G401.6 (cell line): ENCODE measurements around the gene SUMF1.

Source experiments
- FAIRE-seq: peaks from 2 replicates; lab custom pipeline; 2012; peaks lifted over from hg19 to GRCh38; lab: Jason Lieb, UNC

Gene SUMF1

DNA sequence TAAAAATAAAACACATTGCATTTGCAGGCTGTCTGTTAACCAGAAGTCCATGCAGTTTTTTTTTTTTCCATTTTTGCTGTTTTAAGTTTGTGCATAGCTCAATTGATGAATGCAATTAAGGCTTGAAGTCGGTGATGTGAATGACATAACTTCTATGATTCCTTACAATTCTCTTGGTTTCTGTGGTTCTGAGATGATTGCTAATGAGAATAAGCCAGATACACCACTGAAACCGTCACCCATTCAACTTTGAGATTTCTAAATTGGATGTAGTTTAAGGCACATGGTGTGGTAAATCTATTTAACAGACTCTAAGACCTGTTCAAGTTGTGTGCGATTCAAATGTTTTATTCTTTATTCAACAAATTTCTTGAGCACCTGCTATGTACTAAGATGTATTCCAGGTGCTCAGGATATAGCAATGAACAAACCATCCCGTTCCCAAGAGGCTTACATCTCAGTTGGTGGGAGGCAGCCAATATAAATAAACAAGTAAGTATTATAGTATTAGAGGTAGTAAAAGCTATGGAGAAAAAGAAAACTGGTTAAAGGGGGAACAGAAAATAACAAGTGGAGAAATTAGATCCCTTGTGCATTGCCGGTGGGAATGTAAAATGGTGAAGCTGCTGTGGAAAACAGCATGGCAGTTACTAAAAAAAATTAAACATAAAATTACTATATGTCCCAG lies 30.1 kb upstream of the SUMF1 start:
- no peak for FAIRE-seq

DNA sequence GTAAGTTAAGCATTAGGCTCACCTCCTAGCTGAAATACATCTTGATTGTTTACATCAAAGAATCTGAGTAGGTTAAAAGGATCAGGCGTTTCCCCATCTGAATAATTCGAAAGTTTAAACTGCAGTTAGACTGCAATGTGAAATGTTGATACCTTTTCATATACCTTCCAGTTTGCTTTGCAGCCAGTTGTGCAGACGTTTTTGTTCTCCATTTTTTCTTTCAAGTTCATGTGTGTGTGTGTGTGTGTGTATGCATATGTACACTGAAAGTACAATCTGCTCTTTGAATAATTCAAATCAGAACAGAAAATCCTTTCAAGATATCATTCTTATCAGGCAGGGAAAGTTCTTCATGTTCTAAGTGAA lies 29.0 kb upstream of the SUMF1 start:
- FAIRE-seq, result no peak

DNA sequence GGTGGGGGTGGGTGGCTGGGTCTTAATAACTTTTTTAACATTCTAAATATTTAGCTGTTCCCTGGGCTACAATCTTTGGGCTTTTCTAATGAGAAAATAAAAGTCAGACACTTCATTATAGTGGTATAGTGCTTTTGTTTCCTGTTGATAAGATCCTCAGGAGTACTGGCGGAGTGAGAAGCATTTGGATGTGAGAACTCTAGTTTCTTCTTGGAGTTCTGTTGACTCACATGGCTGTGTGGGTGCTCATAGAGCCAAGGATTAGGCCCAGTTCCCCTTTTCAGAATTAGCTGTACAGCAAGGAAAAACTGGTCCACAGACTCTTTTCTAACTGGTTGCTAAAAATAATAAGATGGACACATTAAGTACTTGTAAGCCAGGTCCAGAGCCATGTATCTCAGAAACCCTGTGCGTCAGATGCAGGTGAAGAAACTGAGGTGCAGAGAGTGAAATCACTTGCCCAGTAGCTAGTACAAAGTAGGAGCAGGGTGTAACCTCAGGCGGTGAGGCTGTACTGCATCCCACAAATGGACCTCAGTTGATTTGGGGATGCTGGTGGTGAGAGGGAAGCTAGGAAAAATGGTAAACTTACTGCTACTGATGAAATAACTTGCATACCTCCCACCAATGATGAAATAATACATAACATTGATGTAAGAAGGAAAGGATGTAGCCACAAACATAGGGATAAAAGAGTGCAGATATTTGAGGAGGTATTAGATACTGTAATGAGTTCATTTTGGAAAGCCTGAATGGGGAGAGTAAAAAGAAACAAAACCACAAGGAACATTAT lies 28.4 kb upstream of the SUMF1 start:
- FAIRE-seq, result no peak

DNA sequence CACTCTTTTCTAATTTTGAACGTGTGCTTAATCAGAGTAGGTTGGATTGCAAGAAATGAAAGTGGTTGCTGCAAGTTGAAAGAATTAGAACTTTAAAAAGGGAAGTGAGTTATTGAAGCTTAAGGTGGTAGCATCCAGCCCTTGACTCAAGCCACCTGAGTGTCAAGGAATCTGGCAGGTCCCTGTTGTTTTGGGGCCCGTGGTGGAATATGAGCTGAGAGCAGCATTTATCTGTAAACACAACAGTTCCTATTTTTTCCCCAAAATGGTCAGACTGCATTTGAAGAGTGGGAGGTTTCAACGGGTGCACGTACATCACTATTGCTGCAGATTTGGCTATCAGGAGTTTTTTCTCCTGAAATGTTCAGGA lies 27.8 kb upstream of the SUMF1 start:
- no peak for FAIRE-seq

DNA sequence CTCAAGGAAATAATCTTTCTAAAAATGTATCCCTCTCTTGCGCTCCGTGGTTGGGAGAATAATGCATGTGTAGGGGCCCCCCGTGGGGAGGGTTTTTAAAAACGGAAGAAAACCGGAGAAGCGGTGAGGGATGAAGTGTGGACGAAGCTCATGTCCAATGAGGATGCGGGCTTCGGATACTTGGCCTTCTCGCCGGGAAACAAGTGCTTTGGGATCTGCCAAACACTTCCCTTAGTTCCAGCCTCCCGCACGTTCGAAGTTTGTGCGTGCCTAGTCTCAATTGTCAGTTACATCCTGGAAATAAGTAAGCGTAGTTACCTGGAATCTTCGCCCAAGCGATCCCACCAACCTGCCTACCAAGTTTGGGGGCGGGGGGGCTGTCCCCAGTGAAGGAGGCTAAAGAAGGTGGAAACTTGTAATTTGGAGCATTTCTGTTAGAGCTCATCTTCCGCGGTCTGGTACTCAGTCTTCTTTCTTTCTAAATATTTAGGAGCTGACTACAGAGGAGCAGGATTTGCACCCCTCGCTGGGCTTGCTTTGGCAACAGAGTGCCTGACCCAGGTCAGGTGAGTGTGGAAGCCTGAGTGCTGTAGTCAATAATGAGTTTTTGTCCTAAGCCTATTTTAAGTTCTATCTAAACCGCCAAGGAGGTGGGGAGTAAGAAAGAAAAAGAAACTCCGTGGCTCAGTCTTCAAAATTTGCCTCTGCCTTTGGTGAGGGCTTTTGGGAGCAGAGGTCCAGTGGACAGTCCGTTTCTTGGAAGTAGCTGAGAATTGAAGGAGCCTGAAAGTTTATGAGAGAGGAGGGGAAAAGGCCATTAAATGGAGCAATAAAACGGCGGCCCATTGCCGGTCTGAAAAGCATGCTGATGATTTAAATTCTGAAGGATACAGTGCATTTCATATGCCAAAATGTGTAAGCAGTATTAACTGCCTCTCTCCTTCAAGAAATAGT lies 27.1 kb upstream of the SUMF1 start:
- no peak for FAIRE-seq

DNA sequence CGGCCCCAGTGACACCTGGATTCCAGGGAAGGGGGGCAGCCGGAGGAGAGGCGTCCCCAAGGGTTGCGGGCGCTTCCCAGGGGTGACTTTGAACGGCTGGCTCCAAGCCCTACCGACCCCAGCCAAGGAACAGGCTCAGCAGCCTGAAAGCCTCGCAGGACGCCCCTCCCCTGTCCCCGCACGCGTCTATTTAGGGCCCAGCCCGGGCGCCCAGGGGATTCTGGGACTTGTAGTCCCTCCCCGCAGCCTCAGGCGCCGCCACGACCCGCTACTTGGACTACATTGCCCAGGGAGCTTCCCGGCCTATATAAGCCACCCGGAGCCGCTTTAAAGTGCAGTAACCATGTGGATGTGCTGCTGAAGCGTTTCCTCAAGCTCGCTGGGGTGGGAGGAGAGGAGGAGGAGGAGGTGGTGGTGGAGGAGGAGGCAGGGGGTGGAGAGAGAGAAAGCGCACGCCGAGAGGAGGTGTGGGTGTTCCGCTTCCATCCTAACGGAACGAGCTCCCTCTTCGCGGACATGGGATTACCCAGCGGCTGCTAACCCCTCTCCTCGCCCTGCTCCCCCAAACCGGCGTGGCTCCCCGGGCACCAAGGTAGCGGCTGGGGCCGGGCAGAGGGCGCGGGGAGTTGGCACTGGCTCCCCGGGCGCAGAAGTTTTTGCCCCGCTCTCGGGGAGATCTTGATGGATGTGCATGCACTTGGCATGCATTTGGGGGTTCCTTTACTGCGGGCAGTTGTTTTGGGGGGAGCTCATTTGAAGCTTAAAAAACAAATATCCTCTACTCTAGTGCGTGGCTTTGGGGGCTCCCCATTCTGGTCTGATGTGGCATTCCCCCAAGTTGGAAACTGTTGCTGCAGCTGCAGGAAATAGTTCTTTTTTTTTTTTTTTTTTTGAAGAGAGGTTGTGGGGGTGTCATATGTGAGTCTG lies 26.2 kb upstream of the SUMF1 start, which contains the start of gene ITPR1:
Gene ITPR1 (plus strand): TSS at position 335 of the 927 bp plus-strand sequence. CDS start 23,144 bp downstream, outside the sequence.
- peak; percentile 95 for FAIRE-seq

DNA sequence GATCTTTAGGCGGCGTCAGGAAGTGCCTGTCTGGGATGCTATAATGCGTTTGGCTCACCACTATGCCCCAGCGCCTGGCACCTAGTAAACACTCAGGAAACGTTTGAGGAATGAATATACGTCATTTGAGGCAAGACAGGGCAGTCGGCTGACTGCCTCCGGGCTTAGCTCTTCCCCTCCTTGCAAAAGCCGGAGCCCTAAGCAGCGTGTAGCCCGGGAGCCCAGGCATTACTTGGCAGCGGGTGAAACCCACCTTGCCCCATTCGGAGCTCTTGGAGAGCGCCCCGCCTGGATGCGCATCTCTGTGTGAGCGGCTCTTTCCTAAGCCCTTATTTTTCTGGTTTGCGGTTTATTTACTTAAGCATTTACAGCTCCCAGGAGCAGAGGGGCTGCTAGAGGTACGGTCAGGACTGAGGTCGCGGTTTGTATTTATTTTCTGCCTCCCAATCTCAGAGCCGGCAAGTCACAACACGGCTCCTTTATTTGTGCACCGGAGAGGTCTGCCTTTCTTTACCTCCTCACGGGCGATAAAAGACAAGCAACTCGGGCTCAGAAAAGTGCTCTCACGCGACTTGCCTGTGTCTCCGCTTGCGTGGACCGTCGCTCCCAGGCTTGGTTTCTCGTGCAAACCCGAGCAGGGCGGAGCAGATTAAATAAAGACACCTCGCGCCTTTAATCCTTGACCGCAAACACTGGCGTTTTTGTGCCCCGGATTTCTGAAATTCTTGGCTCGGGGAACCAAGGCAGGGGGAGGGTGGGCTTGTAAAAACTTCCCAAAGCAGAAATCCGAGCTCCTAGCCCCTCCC lies 25.3 kb upstream of the SUMF1 start:
- no peak for FAIRE-seq

DNA sequence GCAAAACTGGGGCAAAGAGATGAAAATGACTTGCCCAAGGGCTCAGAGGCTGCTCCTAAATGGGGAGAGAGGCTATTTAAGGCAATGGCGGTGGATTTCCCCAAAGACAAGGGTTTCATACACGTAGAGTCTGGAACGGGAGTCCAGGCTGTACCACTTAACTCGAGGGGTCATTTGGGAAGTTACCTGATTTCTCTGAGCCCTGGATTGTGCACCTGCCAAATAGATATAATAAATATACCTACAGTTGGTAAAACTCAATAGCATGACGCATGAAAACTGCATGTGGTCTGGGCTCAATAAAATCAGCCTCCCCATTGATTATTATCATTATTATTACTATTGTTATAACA lies 24.8 kb upstream of the SUMF1 start:
- FAIRE-seq, result no peak

DNA sequence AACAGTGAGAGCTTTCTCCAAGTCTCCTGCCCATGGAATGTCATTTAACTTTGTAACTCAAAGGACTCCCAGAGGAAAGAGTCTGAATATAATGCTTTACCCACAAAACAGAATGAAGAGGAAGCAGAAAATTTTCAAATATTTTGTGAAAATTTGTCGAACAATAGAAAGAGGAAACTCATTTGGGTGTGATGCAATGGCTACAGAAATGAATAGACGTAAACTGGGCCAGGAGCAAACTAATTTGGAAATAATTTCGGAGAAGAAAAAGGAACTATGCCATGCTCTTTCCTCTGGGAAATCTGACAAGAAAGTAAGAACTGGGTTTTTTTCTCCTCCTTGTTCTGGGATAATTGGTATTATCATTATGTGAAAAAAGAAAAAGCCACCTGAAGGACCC lies 11.2 kb upstream of the SUMF1 start:
- FAIRE-seq, result no peak

DNA sequence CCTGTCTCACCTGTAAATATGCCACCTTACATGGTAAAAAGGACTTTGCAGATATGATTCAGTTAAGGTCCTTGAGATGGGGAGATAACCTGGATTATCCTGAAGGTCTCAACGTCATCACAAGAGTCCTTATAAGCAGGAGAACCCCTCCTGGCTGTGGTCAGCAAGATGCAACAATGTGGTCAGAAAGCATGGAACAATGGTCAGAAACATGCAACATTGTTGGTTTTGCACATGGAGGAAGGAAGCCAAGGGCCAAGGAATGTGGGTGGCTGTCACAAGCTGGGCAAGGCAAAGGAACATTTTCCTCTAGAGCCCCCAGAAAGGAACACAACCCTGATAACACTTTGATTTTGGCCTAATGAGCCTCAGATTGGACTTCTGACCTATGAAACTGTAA lies 9.4 kb upstream of the SUMF1 start:
- no peak for FAIRE-seq

DNA sequence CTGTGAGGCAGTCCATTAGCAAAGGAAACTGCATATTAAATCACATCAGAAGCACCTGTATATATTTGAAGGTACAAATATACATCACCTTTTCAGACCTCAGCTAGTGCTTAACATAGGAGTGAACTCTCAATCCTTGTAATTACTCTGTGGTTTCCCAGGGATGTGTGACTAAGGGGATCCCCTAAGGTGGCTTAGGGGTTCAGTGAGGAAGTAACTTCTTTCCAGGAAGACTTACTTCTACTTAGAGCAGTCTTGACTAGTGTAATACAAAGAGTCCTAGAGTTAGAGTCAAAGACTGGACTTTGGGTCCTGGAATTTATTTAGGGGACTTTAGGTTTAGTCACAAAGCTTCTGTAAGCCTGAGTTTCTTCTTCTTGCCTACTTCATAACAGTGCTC lies 8.7 kb upstream of the SUMF1 start:
- FAIRE-seq, result no peak

DNA sequence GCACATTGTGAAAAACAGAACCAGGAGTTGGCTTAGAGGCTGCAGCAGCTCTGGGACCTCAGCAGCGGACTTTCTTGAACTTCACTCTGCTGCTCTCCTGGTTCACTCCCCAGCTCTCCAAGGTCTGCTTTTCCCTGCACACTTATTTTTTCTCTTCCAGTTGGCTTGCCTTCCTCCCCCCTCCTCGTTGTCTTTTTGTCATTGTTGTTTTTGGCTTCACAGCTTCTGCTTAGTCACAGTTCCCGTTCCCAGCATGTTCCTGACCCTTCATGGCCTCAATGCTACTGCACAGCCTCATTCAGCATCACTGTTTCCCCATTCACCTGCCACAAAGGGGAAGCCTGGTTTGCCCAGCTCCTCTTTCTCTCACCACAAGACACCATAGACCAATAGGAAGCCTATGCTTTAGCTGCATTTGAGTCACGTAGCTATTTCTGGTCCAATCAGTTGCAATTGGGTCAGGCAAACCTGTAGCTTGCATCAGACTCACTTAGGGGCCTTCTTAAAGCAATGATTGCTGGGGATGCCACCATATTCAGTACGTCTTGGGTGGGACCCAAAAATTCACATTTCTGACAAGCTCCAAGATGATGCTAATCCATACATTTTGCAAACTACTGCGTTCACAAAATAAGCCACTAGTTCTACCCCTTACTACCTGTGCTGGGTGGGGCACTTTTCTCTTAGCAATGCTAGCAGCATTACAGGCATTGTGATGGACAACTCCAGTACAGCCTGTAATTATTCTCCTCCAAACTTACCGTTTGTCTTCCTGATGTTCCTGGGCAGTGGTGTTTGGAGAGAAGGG lies 7.8 kb upstream of the SUMF1 start:
- no peak for FAIRE-seq

DNA sequence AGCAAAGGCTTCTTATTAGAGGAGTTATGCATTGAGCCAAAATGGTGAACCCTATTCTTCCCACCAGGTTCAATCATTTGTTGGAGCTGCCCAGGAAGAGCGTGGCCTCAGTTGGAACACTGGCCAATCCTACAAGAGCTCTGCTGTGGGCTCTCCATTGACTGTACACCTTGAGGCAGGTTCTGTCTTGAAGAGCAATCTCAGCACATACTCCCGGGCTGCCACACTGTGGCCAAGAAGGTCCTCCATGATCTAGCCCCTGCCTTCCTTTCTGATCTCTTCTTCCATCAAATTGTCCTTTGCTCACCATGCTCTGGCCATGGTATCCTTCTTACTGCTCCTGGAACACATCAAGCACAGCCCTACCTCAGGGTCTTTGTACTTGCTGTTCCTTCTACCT lies 5.7 kb upstream of the SUMF1 start:
- FAIRE-seq, result no peak

DNA sequence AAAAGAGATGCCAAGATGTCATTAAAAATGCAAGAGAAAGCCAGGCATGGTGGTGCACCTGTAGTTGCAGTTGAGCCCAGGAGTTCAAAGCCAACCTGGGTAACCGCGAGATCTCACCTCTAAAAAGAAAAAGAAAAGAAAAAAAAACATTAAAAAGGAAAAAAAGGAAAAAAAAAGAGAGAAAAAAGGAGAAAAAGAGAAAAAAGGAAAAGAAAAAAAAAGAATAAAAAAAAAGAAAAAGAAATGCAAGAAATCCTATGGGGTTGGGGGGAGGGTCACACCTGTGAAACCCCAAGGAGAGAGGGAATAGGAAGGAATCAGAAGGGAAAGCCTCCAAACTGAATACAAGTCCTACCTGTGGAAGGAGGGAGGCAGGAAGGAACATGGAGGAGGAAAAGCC lies 5.2 kb upstream of the SUMF1 start:
- no peak for FAIRE-seq

DNA sequence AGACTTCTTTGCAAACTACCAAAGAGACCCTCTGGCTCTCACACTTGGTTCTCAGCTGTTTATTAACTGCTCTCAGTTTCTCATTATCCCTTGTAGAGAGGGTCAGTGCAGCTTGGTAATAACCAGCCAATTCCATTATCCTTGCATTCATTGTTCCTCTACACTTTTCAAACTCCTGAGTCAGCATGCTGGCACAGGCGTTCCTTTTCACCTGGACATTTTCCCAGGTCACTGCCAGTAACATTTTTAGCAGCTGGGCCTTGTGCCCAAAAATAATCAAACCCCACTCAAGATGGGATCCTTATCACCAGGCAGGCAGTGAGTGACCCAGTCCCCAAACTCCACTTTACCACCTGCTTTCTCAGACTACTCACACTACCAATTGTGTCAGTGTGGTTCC lies 4.8 kb upstream of the SUMF1 start:
- no peak for FAIRE-seq

DNA sequence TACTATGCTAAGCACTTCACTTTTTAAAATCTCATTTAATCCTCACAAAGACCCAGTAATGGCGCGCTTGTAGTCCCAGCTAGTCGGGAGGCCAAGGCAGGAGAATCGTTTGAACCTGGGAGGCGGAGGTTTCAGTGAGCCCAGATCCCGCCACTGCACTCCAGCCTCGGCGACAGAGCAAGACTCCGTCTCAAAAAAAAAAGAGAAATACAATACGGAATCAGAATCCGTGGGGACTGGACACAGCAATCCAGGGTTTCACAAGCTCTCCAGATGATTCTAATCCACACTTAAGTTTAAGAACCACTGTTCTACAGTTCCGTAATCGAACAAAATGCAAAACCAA lies 426 bp upstream of the SUMF1 start:
- no peak for FAIRE-seq

DNA sequence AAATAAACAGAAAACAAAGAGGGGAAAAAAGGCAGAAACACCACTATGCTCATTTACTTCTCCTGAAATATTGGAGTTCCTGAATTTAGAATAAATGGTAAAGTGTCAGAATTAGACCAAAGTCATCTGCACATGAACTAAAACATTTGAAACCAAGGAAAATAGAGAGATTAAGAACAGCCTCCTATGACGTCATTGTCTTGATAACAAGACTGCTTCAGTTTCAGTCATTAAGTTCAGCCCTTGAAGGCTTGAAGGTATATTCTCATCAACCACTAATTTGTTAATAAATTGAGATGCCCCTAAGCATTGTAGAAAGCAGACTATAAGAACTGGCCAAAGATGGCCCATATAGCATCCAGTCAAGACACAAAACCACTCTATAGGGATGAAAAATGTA lies 2.5 kb downstream of the SUMF1 start:
- no peak for FAIRE-seq

DNA sequence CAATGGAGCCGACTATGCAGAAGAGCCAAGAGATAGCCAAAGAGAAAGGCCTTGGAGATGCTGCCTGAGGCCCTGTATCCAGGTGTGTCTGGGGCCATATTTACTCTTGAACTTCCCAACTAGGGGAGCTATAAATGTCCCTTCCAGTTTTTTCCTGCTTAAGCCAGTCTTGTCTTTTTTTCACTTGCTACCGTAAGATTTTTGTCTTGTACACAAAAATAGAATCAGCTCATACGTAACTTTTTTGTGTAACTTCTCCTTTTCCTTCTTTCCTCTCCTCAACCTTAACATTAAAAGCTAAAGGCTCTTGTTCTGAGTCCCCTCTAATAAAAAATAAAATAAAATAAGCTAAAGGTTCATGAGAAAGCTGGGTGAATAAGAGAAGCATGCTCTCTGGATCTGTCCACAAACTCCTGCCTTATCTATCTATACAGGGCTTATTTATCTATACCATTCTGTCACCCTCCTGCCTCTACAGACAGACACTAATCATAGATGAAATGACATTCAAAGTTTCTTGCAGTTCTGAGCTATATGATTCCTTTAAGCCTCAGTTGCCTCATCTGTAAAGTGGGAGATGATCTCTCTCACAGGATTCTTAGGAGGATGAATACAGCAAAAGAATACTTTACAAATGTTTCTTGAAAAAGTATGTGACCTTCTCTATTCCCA lies 4.6 kb downstream of the SUMF1 start:
- no peak for FAIRE-seq

DNA sequence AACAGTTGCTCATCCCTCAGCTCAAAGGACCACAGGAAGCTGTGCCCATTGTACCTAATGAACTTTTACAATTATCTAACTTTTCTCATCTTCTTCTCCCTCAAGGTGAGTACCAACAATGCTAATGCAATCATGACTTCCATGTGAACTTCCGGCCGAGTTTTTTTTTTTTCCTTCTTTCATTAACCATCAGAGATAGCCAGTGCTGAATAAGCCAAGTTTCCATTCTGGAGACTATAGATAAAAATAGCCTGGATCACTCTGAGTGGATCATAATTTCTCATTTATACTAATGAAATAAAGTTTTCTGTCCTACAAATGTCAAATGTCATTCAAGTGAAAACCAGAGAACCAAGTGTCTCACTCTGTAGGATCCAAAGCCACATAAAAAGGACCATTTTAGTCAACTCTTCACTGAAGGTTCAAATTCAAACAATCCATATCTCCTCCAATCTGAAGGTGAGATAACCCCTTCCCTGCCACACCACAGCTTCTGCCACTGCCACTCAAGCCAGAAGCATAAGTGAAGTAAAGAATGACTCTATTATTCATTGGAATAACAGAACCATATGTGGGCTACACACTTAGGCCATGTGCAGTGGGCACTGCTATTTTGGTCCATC lies 5.5 kb downstream of the SUMF1 start:
- FAIRE-seq, result no peak
